Measurements from ENCODE around the gene CNOT11. TPM values are rescaled to one million over a fixed set of nuclear protein-coding genes. Genes with fewer than 3 reads are reported as not detected.

Gene CNOT11
- total RNA-seq, 1 experiment from 2014 or later: 67.7 TPM

DNA sequence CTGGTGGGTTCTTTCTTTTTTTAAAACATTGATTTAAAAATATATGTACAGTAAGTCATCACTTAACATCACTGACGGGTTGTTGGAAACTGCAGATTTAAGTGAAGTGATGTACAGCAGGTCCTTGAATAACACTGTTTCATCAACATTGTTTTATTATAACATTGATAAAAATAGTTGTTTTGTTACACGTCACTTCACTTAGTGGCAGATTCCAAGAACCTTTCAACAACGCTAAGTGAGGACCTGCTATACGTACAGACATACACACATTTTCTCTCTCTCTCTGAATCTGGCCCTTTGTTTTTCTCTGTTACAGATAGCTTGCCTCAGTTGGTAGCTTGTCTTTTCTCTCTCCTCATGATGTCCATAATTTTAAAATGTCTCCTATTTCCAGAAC, 9.5 kb downstream of the CNOT11 start:
- no peak for DNase-seq
- Mint-ChIP-seq H3K27ac (ENCODE audit: unreplicated experiment) (no peak overlapping the region), H3K27me3 (ENCODE audit: unreplicated experiment) (no peaks in the 10 kb centered on the region), H3K36me3 (ENCODE audit: insufficient read depth, unreplicated experiment) (peaks cover 62% of the 10 kb centered on the region), H3K4me3 (ENCODE audit: low read depth, unreplicated experiment) (no peak overlapping the region), H3K9me3 (ENCODE audit: low read depth, unreplicated experiment) (no peaks in the 10 kb centered on the region), H3K4me1 (ENCODE audit: low read depth, unreplicated experiment) (peaks cover 18% of the 10 kb centered on the region)
- intact Hi-C loops (cut with micrococcal nuclease; ENCODE audit: unreplicated experiment): no loop called here
- BruUV-seq (replicated peaks): no TSS peak
- CTCF ChIA-PET: no interaction called here
- TF ChIP-seq, protein P1, sequence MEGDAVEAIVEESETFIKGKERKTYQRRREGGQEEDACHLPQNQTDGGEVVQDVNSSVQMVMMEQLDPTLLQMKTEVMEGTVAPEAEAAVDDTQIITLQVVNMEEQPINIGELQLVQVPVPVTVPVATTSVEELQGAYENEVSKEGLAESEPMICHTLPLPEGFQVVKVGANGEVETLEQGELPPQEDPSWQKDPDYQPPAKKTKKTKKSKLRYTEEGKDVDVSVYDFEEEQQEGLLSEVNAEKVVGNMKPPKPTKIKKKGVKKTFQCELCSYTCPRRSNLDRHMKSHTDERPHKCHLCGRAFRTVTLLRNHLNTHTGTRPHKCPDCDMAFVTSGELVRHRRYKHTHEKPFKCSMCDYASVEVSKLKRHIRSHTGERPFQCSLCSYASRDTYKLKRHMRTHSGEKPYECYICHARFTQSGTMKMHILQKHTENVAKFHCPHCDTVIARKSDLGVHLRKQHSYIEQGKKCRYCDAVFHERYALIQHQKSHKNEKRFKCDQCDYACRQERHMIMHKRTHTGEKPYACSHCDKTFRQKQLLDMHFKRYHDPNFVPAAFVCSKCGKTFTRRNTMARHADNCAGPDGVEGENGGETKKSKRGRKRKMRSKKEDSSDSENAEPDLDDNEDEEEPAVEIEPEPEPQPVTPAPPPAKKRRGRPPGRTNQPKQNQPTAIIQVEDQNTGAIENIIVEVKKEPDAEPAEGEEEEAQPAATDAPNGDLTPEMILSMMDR (IDR thresholded peaks at IDR 0.05; ENCODE audit: unreplicated experiment): no peak

DNA sequence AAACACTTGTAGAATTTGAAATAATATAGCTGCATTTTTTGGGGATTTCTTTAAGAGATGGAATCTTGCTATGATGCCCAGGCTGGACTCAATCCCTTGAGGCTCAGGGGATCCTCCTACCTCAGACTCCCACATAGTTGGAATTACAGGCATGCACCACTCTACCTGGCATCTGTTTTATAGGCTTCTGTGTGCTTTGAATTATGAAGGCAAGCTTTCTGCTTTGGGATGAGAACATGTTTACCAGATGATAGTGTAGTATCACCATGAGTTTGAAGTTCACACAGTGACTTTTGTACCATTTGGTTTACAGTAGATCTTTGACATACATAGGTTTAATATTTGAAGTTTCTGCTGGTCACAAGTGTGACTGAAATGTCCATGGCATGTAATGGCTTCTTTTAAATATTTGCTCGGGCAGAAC, 10.7 kb downstream of the CNOT11 start:
- Mint-ChIP-seq H3K4me3 (ENCODE audit: low read depth, unreplicated experiment) (no peak overlapping the region), H3K9me3 (ENCODE audit: low read depth, unreplicated experiment) (no peaks in the 10 kb centered on the region), H3K36me3 (ENCODE audit: insufficient read depth, unreplicated experiment) (peaks cover 61% of the 10 kb centered on the region), H3K27me3 (ENCODE audit: unreplicated experiment) (no peaks in the 10 kb centered on the region), H3K4me1 (ENCODE audit: low read depth, unreplicated experiment) (peaks cover 29% of the 10 kb centered on the region), H3K27ac (ENCODE audit: unreplicated experiment) (no peak overlapping the region)
- BruUV-seq (replicated peaks): no TSS peak
- intact Hi-C loops (cut with micrococcal nuclease; ENCODE audit: unreplicated experiment): no loop called here
- CTCF ChIA-PET: no interaction called here
- DNase-seq: no peak
- TF ChIP-seq, protein P1 (IDR thresholded peaks at IDR 0.05; ENCODE audit: unreplicated experiment): no peak

DNA sequence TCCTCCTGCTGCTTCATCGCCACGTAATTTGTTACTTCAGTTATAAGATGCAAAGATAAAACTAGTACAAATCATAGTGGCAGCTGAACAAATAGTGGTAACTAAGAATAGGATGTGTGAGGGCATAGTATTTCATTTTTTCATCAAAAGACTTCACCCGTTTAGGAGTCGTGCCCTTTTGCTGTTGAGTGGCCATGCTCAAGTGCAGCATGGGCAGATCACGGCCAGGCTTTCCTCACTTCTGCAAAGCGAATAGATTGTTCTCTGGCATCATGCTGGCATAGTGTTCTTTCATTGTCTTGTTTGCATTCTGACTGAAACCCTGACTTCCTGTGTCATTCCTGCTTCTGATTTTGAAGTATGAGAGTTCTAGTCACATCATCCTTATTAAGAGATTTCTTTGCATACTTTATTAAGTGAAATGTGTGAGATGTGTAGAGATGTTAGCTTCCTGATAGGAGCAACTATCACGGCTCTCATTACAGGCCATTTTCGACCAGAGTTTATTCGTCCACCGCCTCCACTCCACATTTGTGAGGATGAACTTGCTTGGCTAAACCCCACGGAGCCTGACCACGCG, 11.8 kb downstream of the CNOT11 start:
- CTCF ChIA-PET: no interaction called here
- TF ChIP-seq, protein P1 (IDR thresholded peaks at IDR 0.05; ENCODE audit: unreplicated experiment): no peak
- Mint-ChIP-seq H3K4me3 (ENCODE audit: low read depth, unreplicated experiment) (no peak overlapping the region), H3K4me1 (ENCODE audit: low read depth, unreplicated experiment) (peaks cover 33% of the 10 kb centered on the region), H3K27ac (ENCODE audit: unreplicated experiment) (no peak overlapping the region), H3K27me3 (ENCODE audit: unreplicated experiment) (no peaks in the 10 kb centered on the region), H3K9me3 (ENCODE audit: low read depth, unreplicated experiment) (no peaks in the 10 kb centered on the region), H3K36me3 (ENCODE audit: insufficient read depth, unreplicated experiment) (peaks cover 60% of the 10 kb centered on the region)
- intact Hi-C loops (cut with micrococcal nuclease; ENCODE audit: unreplicated experiment): no loop called here
- DNase-seq: no peak
- BruUV-seq (replicated peaks): no TSS peak

DNA sequence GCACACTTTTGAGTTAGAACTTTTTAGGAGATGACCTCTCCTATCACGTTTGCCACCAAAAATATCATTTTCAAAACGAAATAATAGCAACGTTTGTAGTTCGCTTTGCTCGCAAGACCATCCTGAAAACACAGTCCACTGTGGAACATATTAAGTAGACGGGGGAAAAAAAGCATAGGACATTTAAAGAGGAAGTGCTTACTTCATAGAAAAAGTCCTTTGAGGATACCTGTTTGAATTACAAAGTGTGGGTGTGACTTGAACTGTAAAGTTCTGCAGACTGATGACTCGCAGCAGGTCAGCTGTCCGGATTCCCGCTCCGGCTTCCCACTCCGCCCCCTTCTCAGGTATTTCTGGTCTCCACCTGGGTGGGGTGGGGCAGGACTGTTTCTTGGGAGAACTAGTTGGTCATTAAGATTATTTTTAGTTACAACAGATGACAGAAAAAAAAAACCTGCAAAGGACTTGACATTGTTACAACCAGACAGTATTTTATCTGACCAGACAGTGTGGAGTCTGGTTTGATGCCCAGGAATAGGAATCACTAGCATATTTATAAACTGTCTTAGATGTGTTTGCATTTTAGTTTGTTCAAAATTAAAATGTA, 13.3 kb downstream of the CNOT11 start:
- no peaks in the 10 kb centered on the region for H3K9me3 Mint-ChIP-seq (ENCODE audit: low read depth, unreplicated experiment)
- intact Hi-C loops (cut with micrococcal nuclease; ENCODE audit: unreplicated experiment): no loop called here
- TF ChIP-seq, protein P1 (IDR thresholded peaks at IDR 0.05; ENCODE audit: unreplicated experiment): no peak
- no TSS peak for BruUV-seq (replicated peaks)
- DNase-seq: peak; percentile 61
- no peaks in the 10 kb centered on the region for H3K27me3 Mint-ChIP-seq (ENCODE audit: unreplicated experiment)
- no peak overlapping the region for H3K27ac Mint-ChIP-seq (ENCODE audit: unreplicated experiment)
- no peak overlapping the region for H3K4me3 Mint-ChIP-seq (ENCODE audit: low read depth, unreplicated experiment)
- CTCF ChIA-PET: interaction anchor here (0.5 to 0.6 kb wide), 2 partner anchors 253 to 293 kb away, joined by 4 read pairs; no protein-coding TSS in a partner anchor
- H3K4me1 Mint-ChIP-seq (ENCODE audit: low read depth, unreplicated experiment): peaks cover 33% of the 10 kb centered on the region
- peaks cover 73% of the 10 kb centered on the region for H3K36me3 Mint-ChIP-seq (ENCODE audit: insufficient read depth, unreplicated experiment)

Measured in Calu3 (cell line).